Measurements from ENCODE around the gene CLGN.
"Not testable (repeated sequence)": the region's sequence is repeated elsewhere in the genome, so short reads cannot be mapped to it uniquely, and the experiment has no call there.

The CLGN gene

DNA sequence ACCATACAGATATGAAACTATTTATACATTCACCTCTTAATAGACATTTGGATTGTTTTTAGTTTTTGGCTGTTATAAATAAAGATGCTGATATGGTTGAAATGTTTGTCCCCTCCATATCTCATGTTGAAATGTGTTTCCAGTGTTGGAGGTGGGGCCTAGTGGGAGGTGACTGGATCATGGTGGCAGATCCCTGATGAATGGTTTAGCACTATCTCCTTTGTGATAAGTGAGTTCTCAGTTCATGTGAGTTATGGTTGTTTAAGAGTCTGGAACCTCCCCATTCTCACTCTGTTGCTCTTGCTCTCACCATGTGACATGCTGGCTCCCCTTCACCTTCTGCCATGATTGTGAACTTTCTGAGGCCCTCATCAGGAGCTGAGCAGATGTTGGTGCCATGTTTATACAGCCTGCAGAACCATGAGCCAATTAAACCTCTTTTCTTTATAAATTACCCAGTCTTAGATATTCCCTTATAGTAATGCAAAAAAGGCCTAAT is 12.2 kb upstream of the CLGN start:
- no peak overlapping the region for H3K27ac ChIP-seq (ENCODE audit: low read depth, low read length)
- H3K4me1 ChIP-seq (ENCODE audit: control insufficient read depth, insufficient read depth, low read length) = no peaks in the 10 kb centered on the region

DNA sequence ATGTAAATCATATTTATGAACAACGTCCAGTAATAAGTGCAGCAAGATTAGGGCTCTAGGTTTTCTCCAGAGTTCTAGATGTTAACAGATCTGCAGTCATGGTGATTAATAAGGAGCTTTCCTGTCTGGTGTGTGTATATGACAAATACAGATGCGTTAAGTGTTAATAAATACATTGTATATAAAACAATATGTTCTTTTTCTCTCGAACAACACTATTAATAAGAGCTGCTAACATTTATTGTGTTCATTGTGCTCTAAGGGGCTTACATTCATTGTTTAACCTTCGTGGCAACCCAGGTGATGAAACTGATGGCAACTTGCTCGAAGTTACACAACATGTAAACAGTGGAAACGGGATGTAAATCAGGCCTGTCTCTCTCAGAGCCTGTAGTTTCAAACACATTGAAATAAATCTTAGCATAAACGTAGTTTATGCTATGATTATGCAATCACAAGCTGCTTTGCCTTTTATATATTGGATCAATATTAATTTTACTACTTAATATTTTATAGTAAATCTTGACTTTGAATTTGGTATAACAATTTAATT is 547 bp upstream of the CLGN start:
- Histone ChIP-seq H3K9me3 (ENCODE audit: control insufficient read depth, insufficient read depth, low read depth, low read length) (no peaks in the 10 kb centered on the region), H3K9ac (ENCODE audit: low read length) (no peak overlapping the region), H3K27me3 (ENCODE audit: control insufficient read depth, insufficient read depth, low read length) (peaks cover 15% of the 10 kb centered on the region), H3K27ac (ENCODE audit: low read depth, low read length) (no peak overlapping the region), H3K36me3 (ENCODE audit: control insufficient read depth, insufficient read depth, low read length) (no peaks in the 10 kb centered on the region), H3K4me3 (ENCODE audit: low read depth, low read length) (peak overlapping the region; percentile 78), H3K4me1 (ENCODE audit: control insufficient read depth, insufficient read depth, low read length) (peaks cover 7% of the 10 kb centered on the region)

More for the DNA sequence above, 12.2 kb upstream of the CLGN start:
- Histone ChIP-seq H3K36me3 (ENCODE audit: control insufficient read depth, insufficient read depth, low read length) (no peaks in the 10 kb centered on the region), H3K27me3 (ENCODE audit: control insufficient read depth, insufficient read depth, low read length) (no peaks in the 10 kb centered on the region), H3K9me3 (ENCODE audit: control insufficient read depth, insufficient read depth, low read depth, low read length) (peaks cover 4% of the 10 kb centered on the region; the same call in 1 of the 2 replicates), H3K9ac (ENCODE audit: low read length) (no peak overlapping the region), H3K4me3 (ENCODE audit: low read depth, low read length) (no peak overlapping the region)

GRCh38 chr4:140426610-140427105 is 790 bp downstream of the CLGN start:
- Histone ChIP-seq H3K27ac (ENCODE audit: low read depth, low read length) (no peak overlapping the region), H3K4me1 (ENCODE audit: control insufficient read depth, insufficient read depth, low read length) (peaks cover 7% of the 10 kb centered on the region), H3K9me3 (ENCODE audit: control insufficient read depth, insufficient read depth, low read depth, low read length) (no peaks in the 10 kb centered on the region), H3K4me3 (ENCODE audit: low read depth, low read length) (peak overlapping the region; percentile 78), H3K27me3 (ENCODE audit: control insufficient read depth, insufficient read depth, low read length) (peaks cover 15% of the 10 kb centered on the region), H3K36me3 (ENCODE audit: control insufficient read depth, insufficient read depth, low read length) (no peaks in the 10 kb centered on the region), H3K9ac (ENCODE audit: low read length) (peak overlapping the region; percentile 66)

- no peaks in the 10 kb centered on the region for H3K9me3 ChIP-seq (ENCODE audit: control insufficient read depth, insufficient read depth, low read depth, low read length)
- no peak overlapping the region for H3K4me3 ChIP-seq (ENCODE audit: low read depth, low read length)
- H3K27ac ChIP-seq (ENCODE audit: low read depth, low read length) = no peak overlapping the region
- peaks cover 14% of the 10 kb centered on the region for H3K27me3 ChIP-seq (ENCODE audit: control insufficient read depth, insufficient read depth, low read length)
- H3K36me3 ChIP-seq (ENCODE audit: control insufficient read depth, insufficient read depth, low read length) = no peaks in the 10 kb centered on the region
- H3K9ac ChIP-seq (ENCODE audit: low read length) = no peak overlapping the region
- H3K4me1 ChIP-seq (ENCODE audit: control insufficient read depth, insufficient read depth, low read length) = peaks cover 7% of the 10 kb centered on the region
These were observed 4.3 kb downstream of the CLGN start for GRCh38 chr4:140423106-140423505.

- not testable (repeated sequence) for H3K36me3 ChIP-seq (ENCODE audit: control insufficient read depth, insufficient read depth, low read length)
These were observed 14.1 kb downstream of the CLGN start for GRCh38 chr4:140413130-140413969.

DNA sequence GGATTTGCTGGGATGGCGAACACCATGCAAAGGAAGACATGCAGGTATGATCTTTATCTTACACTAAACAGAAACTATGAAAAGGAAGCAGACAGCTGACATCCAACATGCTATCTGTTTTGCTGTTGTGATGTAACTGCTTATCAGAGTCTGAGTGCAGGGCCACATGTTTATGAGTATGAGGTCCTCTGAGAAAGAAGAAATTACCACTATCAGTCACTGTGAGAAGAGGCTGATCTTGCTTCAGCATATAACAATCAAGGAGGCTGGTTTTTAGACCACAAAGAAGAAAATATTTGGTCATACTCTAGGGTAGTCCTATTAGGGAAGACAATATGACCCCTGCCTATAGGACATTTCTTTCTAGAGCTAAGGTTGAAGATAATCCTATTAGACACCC is 18.5 kb downstream of the CLGN start:
- Histone ChIP-seq H3K4me1 (ENCODE audit: control insufficient read depth, insufficient read depth, low read length) (no peaks in the 10 kb centered on the region), H3K4me3 (ENCODE audit: low read depth, low read length) (no peak overlapping the region), H3K27me3 (ENCODE audit: control insufficient read depth, insufficient read depth, low read length) (no peaks in the 10 kb centered on the region), H3K36me3 (ENCODE audit: control insufficient read depth, insufficient read depth, low read length) (no peaks in the 10 kb centered on the region), H3K9me3 (ENCODE audit: control insufficient read depth, insufficient read depth, low read depth, low read length) (no peaks in the 10 kb centered on the region), H3K9ac (ENCODE audit: low read length) (no peak overlapping the region), H3K27ac (ENCODE audit: low read depth, low read length) (no peak overlapping the region)

More at GRCh38 chr4:140413130-140413969, 14.1 kb downstream of the CLGN start:
- H3K27ac ChIP-seq (ENCODE audit: low read depth, low read length); H3K9ac ChIP-seq (ENCODE audit: low read length); H3K27me3 ChIP-seq (ENCODE audit: control insufficient read depth, insufficient read depth, low read length); H3K9me3 ChIP-seq (ENCODE audit: control insufficient read depth, insufficient read depth, low read depth, low read length); H3K4me3 ChIP-seq (ENCODE audit: low read depth, low read length); H3K4me1 ChIP-seq (ENCODE audit: control insufficient read depth, insufficient read depth, low read length): not testable (repeated sequence)

- H3K27me3 ChIP-seq (ENCODE audit: control insufficient read depth, insufficient read depth, low read length) = no peaks in the 10 kb centered on the region
- no peaks in the 10 kb centered on the region for H3K36me3 ChIP-seq (ENCODE audit: control insufficient read depth, insufficient read depth, low read length)
- no peak overlapping the region for H3K27ac ChIP-seq (ENCODE audit: low read depth, low read length)
- no peak overlapping the region for H3K4me3 ChIP-seq (ENCODE audit: low read depth, low read length)
- H3K4me1 ChIP-seq (ENCODE audit: control insufficient read depth, insufficient read depth, low read length) = no peaks in the 10 kb centered on the region
- no peaks in the 10 kb centered on the region for H3K9me3 ChIP-seq (ENCODE audit: control insufficient read depth, insufficient read depth, low read depth, low read length)
- no peak overlapping the region for H3K9ac ChIP-seq (ENCODE audit: low read length)
These were observed 21.2 kb downstream of the CLGN start for GRCh38 chr4:140406292-140406691.

DNA sequence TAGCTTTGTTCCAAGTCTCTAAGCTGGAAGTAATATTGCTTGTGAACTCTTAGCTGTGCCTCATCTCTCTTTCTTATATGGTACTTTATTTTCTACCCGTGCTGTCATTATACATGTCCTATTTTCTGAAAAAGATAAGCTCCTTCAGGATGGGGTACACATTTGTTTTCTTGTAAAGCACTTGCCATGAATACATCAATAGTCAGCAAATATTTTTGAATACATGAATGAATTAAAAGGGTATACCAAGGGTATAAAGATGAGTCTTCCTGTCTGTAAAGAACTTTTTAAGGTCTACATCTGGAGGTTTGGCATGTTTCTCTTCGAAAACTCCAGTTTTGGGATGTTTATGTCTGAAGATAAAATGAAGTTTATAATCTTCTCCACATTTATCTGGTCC is 27.3 kb downstream of the CLGN start:
- no peaks in the 10 kb centered on the region for H3K27me3 ChIP-seq (ENCODE audit: control insufficient read depth, insufficient read depth, low read length)
- no peaks in the 10 kb centered on the region for H3K36me3 ChIP-seq (ENCODE audit: control insufficient read depth, insufficient read depth, low read length)
- H3K4me3 ChIP-seq (ENCODE audit: low read depth, low read length) = no peak overlapping the region
- H3K4me1 ChIP-seq (ENCODE audit: control insufficient read depth, insufficient read depth, low read length) = no peaks in the 10 kb centered on the region
- H3K9me3 ChIP-seq (ENCODE audit: control insufficient read depth, insufficient read depth, low read depth, low read length) = no peaks in the 10 kb centered on the region
- H3K9ac ChIP-seq (ENCODE audit: low read length) = no peak overlapping the region
- no peak overlapping the region for H3K27ac ChIP-seq (ENCODE audit: low read depth, low read length)

DNA sequence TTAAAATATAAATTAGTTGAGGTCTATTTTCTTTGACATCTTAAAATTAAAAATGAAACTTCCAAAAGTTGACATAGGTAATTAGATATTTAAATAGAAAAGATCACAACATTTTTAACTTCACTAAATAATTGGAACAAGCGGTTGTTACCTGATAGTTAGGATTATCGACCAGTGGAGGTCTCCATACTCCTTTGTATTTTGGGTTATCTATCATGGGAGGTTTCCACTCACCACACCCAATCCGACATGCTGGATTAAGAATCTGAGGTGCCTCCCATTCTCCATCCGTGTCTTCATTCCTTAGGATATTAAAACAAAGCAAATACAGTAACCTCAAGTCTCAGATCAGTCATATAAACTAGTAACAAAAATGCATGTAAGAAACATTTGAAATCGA is 31.8 kb downstream of the CLGN start:
- H3K9ac ChIP-seq (ENCODE audit: low read length) = no peak overlapping the region
- H3K27ac ChIP-seq (ENCODE audit: low read depth, low read length) = no peak overlapping the region
- H3K4me1 ChIP-seq (ENCODE audit: control insufficient read depth, insufficient read depth, low read length) = no peaks in the 10 kb centered on the region
- no peaks in the 10 kb centered on the region for H3K9me3 ChIP-seq (ENCODE audit: control insufficient read depth, insufficient read depth, low read depth, low read length)
- no peaks in the 10 kb centered on the region for H3K36me3 ChIP-seq (ENCODE audit: control insufficient read depth, insufficient read depth, low read length)
- no peak overlapping the region for H3K4me3 ChIP-seq (ENCODE audit: low read depth, low read length)
- H3K27me3 ChIP-seq (ENCODE audit: control insufficient read depth, insufficient read depth, low read length) = no peaks in the 10 kb centered on the region

DNA sequence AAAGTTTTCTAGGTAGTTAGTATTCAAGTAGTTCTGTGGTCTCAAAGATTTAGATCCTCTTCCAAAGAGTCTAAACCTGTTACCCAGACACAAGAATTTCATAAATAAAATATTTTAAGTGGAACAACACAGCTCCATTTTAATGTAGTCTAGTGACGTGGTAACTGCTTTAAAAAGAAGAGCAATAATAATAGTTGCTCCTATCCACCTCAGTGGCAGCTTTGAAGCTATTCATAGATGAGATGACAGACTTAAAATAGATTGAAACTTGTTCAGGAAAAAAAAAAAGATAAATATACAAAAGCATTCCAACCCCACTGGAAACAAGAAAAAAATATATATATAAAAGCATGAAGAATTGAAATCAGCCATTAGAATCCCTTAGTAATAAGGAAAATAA is 39.4 kb downstream of the CLGN start:
- Histone ChIP-seq H3K9me3 (ENCODE audit: control insufficient read depth, insufficient read depth, low read depth, low read length) (no peaks in the 10 kb centered on the region), H3K4me1 (ENCODE audit: control insufficient read depth, insufficient read depth, low read length) (no peaks in the 10 kb centered on the region), H3K4me3 (ENCODE audit: low read depth, low read length) (no peak overlapping the region), H3K27ac (ENCODE audit: low read depth, low read length) (no peak overlapping the region), H3K27me3 (ENCODE audit: control insufficient read depth, insufficient read depth, low read length) (no peaks in the 10 kb centered on the region), H3K36me3 (ENCODE audit: control insufficient read depth, insufficient read depth, low read length) (no peaks in the 10 kb centered on the region), H3K9ac (ENCODE audit: low read length) (no peak overlapping the region)

DNA sequence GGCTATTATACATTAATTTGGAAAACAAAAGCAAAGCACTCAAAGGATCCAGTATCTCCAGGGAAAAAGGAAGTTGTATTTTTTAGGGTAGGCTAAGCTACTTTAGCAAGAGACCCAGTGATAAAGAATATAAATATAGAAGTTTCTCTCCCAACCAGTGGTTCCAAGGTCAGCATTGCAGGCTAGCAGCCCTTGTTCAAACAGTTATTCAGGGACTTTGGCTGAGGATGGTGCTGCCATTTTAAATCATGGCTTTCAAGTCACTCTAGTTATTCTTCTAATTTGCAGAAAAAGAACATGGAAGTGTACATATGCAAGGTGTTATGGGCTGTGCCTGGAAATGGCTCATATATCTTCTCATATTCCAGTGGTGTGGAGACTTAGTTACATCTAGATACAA is 44.7 kb downstream of the CLGN start:
- no peak overlapping the region for H3K4me3 ChIP-seq (ENCODE audit: low read depth, low read length)

More for the DNA sequence above, 44.7 kb downstream of the CLGN start:
- H3K9me3 ChIP-seq (ENCODE audit: control insufficient read depth, insufficient read depth, low read depth, low read length) = no peaks in the 10 kb centered on the region
- H3K27ac ChIP-seq (ENCODE audit: low read depth, low read length) = no peak overlapping the region
- H3K4me1 ChIP-seq (ENCODE audit: control insufficient read depth, insufficient read depth, low read length) = no peaks in the 10 kb centered on the region
- peaks cover 7% of the 10 kb centered on the region; the same call in 1 of the 2 replicates for H3K36me3 ChIP-seq (ENCODE audit: control insufficient read depth, insufficient read depth, low read length)
- H3K9ac ChIP-seq (ENCODE audit: low read length) = no peak overlapping the region
- no peaks in the 10 kb centered on the region for H3K27me3 ChIP-seq (ENCODE audit: control insufficient read depth, insufficient read depth, low read length)
